ENCODE measurements around the gene WDTC1. TPM values are rescaled to one million over a fixed set of nuclear protein-coding genes. Genes with fewer than 3 reads are reported as not detected.

The WDTC1 gene
- total and polyA plus RNA-seq, 2 of the 13 experiments (the other 11 are each of a cell fraction or from before 2014, with no cell fraction given): 5.5 TPM

DNA sequence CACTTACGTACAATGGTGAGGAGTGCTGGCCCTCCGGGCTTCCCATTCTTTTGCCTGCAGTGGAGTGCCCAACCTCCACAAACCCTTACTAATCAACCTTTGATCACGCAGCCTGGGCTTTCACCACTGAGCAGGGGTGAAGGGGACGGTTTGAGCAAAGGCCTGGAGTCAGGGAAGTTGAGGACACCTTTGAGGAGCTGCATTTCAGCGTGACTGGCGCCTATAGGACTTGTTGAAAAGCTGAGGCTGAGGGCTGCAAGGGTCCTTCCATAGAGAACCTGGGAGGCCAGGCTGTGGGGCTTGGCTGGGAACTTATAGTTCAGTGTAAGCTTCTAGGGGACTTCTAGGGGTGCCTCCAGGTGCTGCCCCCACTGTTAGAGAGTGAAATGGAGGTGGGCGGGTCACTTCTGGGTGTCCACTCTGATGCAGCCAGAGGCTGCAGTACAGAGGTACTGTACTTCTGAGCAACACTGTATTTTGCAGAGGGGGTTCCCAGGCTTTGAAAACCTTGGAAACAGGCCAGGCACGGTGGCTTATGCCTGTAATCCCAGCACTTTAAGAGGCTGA is 117.2 kb downstream of the WDTC1 start:
- peak overlapping the region; percentile 78 for H3K4me2 ChIP-seq (ENCODE audit: low read depth, low read length)
- POLR2A ChIA-PET: interaction anchor here (1.0 to 4.8 kb wide), 4 partner anchors 9 to 14 kb away, joined by 4 to 36 read pairs (median 6); partner anchors contain the start of gene SYTL1
- TF ChIP-seq, protein P1, sequence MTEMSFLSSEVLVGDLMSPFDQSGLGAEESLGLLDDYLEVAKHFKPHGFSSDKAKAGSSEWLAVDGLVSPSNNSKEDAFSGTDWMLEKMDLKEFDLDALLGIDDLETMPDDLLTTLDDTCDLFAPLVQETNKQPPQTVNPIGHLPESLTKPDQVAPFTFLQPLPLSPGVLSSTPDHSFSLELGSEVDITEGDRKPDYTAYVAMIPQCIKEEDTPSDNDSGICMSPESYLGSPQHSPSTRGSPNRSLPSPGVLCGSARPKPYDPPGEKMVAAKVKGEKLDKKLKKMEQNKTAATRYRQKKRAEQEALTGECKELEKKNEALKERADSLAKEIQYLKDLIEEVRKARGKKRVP (CRISPR knock-in tag; IDR thresholded peaks at IDR 0.05): no peak
- TF ChIP-seq, protein P2, sequence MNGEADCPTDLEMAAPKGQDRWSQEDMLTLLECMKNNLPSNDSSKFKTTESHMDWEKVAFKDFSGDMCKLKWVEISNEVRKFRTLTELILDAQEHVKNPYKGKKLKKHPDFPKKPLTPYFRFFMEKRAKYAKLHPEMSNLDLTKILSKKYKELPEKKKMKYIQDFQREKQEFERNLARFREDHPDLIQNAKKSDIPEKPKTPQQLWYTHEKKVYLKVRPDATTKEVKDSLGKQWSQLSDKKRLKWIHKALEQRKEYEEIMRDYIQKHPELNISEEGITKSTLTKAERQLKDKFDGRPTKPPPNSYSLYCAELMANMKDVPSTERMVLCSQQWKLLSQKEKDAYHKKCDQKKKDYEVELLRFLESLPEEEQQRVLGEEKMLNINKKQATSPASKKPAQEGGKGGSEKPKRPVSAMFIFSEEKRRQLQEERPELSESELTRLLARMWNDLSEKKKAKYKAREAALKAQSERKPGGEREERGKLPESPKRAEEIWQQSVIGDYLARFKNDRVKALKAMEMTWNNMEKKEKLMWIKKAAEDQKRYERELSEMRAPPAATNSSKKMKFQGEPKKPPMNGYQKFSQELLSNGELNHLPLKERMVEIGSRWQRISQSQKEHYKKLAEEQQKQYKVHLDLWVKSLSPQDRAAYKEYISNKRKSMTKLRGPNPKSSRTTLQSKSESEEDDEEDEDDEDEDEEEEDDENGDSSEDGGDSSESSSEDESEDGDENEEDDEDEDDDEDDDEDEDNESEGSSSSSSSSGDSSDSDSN (CRISPR knock-in tag; IDR thresholded peaks at IDR 0.05): 0 out of 2 replicates have a peak, but pooled peaks have one; percentile 5
- TF ChIP-seq, protein P3, sequence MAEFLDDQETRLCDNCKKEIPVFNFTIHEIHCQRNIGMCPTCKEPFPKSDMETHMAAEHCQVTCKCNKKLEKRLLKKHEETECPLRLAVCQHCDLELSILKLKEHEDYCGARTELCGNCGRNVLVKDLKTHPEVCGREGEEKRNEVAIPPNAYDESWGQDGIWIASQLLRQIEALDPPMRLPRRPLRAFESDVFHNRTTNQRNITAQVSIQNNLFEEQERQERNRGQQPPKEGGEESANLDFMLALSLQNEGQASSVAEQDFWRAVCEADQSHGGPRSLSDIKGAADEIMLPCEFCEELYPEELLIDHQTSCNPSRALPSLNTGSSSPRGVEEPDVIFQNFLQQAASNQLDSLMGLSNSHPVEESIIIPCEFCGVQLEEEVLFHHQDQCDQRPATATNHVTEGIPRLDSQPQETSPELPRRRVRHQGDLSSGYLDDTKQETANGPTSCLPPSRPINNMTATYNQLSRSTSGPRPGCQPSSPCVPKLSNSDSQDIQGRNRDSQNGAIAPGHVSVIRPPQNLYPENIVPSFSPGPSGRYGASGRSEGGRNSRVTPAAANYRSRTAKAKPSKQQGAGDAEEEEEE (CRISPR knock-in tag; IDR thresholded peaks at IDR 0.05; ENCODE audit: borderline replicate concordance): no peak
- TF ChIP-seq NRL (CRISPR knock-in tag; IDR thresholded peaks at IDR 0.05; ENCODE audit: borderline replicate concordance): 0 out of 2 replicates have a peak, but pooled peaks have one; percentile 70
- 0 out of 2 replicates have a peak, but pooled peaks have one; percentile 0 for TF ChIP-seq SOX5 (CRISPR knock-in tag; IDR thresholded peaks at IDR 0.05; ENCODE audit: borderline replicate concordance)
- TF ChIP-seq MIXL1 (CRISPR knock-in tag; IDR thresholded peaks at IDR 0.05): no peak
- no peak for TF ChIP-seq MED8 (CRISPR knock-in tag; IDR thresholded peaks at IDR 0.05; ENCODE audit: insufficient replicate concordance)
- TF ChIP-seq SP5 (CRISPR knock-in tag; IDR thresholded peaks at IDR 0.05; ENCODE audit: borderline replicate concordance, low read depth): no peak
- TF ChIP-seq, protein P4, sequence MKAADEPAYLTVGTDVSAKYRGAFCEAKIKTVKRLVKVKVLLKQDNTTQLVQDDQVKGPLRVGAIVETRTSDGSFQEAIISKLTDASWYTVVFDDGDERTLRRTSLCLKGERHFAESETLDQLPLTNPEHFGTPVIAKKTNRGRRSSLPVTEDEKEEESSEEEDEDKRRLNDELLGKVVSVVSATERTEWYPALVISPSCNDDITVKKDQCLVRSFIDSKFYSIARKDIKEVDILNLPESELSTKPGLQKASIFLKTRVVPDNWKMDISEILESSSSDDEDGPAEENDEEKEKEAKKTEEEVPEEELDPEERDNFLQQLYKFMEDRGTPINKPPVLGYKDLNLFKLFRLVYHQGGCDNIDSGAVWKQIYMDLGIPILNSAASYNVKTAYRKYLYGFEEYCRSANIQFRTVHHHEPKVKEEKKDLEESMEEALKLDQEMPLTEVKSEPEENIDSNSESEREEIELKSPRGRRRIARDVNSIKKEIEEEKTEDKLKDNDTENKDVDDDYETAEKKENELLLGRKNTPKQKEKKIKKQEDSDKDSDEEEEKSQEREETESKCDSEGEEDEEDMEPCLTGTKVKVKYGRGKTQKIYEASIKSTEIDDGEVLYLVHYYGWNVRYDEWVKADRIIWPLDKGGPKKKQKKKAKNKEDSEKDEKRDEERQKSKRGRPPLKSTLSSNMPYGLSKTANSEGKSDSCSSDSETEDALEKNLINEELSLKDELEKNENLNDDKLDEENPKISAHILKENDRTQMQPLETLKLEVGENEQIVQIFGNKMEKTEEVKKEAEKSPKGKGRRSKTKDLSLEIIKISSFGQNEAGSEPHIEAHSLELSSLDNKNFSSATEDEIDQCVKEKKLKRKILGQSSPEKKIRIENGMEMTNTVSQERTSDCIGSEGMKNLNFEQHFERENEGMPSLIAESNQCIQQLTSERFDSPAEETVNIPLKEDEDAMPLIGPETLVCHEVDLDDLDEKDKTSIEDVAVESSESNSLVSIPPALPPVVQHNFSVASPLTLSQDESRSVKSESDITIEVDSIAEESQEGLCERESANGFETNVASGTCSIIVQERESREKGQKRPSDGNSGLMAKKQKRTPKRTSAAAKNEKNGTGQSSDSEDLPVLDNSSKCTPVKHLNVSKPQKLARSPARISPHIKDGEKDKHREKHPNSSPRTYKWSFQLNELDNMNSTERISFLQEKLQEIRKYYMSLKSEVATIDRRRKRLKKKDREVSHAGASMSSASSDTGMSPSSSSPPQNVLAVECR (CRISPR knock-in tag; IDR thresholded peaks at IDR 0.05; ENCODE audit: borderline replicate concordance): no peak
- 0 out of 2 replicates have a peak, but pooled peaks have one; percentile 19 for TF ChIP-seq ZNF615 (CRISPR knock-in tag; IDR thresholded peaks at IDR 0.05; ENCODE audit: borderline replicate concordance)

More for the DNA sequence above, 117.2 kb downstream of the WDTC1 start:
- H3K36me3 ChIP-seq (replicated peaks in 1 of 2; ENCODE audit: control insufficient read depth in 1 of 2, insufficient read depth in 2 of 2, low read length in 2 of 2): no peaks in the 10 kb centered on the region
- peaks cover 28% of the 10 kb centered on the region for H3K4me1 ChIP-seq (ENCODE audit: insufficient read depth, low read length)
- in situ Hi-C loops (cut with HindIII; ENCODE audit: extremely low pct_ligation_motif_present, low pct_unique_long_range_greater_than_20kb): no loop called here
- peak overlapping the region; percentile 35; the same call in 1 of the 2 replicates for H3K9ac ChIP-seq (ENCODE audit: insufficient read depth, low read depth, low read length)
- intact Hi-C loops (cut with micrococcal nuclease; ENCODE audit: unreplicated experiment): no loop called here
- peak overlapping the region; percentile 30 for H3K27ac ChIP-seq (ENCODE audit: extremely low read length, insufficient read depth, low read length)
- FAIRE-seq: peak; percentile 40
- no peaks in the 10 kb centered on the region for H4K20me1 ChIP-seq (ENCODE audit: insufficient read depth, low read length)
- WGBS (ENCODE audit: low lambda C conversion rate): 28% methylated on average over 5 of the region's 8 CpGs
- H3K9me3 ChIP-seq (ENCODE audit: low read length): no peaks in the 10 kb centered on the region
- no peak for DNase-seq (ENCODE audit: low spot score)
- H2AFZ ChIP-seq (ENCODE audit: low read length): no peak overlapping the region
- ATAC-seq: peak; percentile 28
- no TSS peak for BruUV-seq (replicated peaks)
- no peaks in the 10 kb centered on the region for H3K79me2 ChIP-seq (ENCODE audit: insufficient read depth, low read length)
- H3K27me3 ChIP-seq (ENCODE audit: control insufficient read depth in 1 of 2, insufficient read depth in 2 of 2, low read length in 2 of 2): no peaks in the 10 kb centered on the region
- CTCF ChIA-PET (ENCODE audit: low intra/inter-chr PET ratio, low total read pairs): no interaction called here
- peak overlapping the region; percentile 32 to 69 (median 47) for H3K4me3 ChIP-seq (replicated peaks in 1 of 3; ENCODE audit: insufficient read depth in 1 of 3, low read depth in 2 of 3, low read length in 3 of 3)
